Activated CD4-positive, alpha-beta T cell treated with anti-CD3 and anti-CD28 coated beads, Interleukin-2, amount 10 ng/mL, durations not matched to agents 7 days and 5 days (primary cell): Measurements from ENCODE around the gene ASH1L. TPM values are rescaled to one million over a fixed set of nuclear protein-coding genes. Genes with fewer than 3 reads are reported as not detected.
"Not testable (repeated sequence)": the region's sequence is repeated elsewhere in the genome, so short reads cannot be mapped to it uniquely, and the experiment has no call there.

Experiments used
- CTCF ChIA-PET: fragments of 350-600 bp; sonication (Branson Sonifier 250); formaldehyde crosslinking; loops from one replicate; lab custom pipeline; 2021; ENCODE audit warnings: antibody characterized with exemption; lab: Charles Lee
- POLR2A ChIA-PET: fragments of 350-600 bp; sonication (Branson Sonifier 250); formaldehyde crosslinking; loops from one replicate; lab custom pipeline; 2021; ENCODE audit warnings: antibody characterized with exemption; lab: Charles Lee
- DNase-seq: peaks from one replicate; pipeline ENCODE4 v3.0.0-alpha.2; 2020
- H3K27ac Mint-ChIP-seq: one replicate; pipeline ENCODE4 v1.8.0; 2021; ENCODE audit warnings: mild to moderate bottlenecking, moderate library complexity, mixed read lengths
- H3K27me3 Mint-ChIP-seq: one replicate; pipeline ENCODE4 v1.8.0; 2021; ENCODE audit warnings: mixed read lengths
- H3K36me3 Mint-ChIP-seq: one replicate; pipeline ENCODE4 v1.8.0; 2021; ENCODE audit warnings: low read depth, mixed read lengths
- H3K4me1 Mint-ChIP-seq: one replicate; pipeline ENCODE4 v1.8.0; 2021; ENCODE audit warnings: mixed read lengths
- H3K4me3 Mint-ChIP-seq: one replicate; pipeline ENCODE4 v1.8.0; 2021; ENCODE audit warnings: mild to moderate bottlenecking, moderate library complexity, mixed read lengths
- H3K9me3 Mint-ChIP-seq: one replicate; pipeline ENCODE4 v1.8.0; 2021; ENCODE audit warnings: mixed read lengths
- microRNA-seq: library from miRNA; unstranded; fragments of <30 nt; microRNA quantifications from one replicate; pipeline ENCODE4 v1.2.0, GENCODE V29; 2021; ENCODE audit warnings: borderline microRNAs expressed, borderline replicate concordance
- total RNA-seq, 2 experiments: library from RNA; stranded (reverse); gene quantifications; one replicate each; pipeline ENCODE4 v1.2.3, GENCODE V29; 2021

The ASH1L gene
- total RNA-seq, 2 experiments from 2014 or later, result 42.9 to 44.1 TPM

DNA sequence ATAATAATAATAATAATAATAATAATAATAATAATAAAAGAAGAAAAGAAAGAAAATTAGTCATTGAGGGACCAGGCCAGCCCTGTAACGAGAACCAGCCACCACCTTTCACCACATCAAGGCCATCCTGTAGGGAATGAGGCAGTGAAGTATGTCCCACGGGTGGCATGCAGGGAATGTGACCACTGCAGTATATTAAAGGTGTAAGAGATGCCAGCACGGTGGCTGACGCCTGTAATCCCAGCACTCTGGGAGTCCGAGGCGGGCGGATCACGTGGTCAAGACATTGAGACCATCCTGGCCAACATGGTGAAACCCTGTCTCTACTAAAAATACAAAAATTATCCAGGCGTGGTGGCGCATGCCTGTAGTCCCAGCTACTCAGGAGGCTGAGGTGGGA lies 271.6 kb downstream of the ASH1L start:
- CTCF ChIA-PET, result interaction anchor here (1.5 kb wide), 1 partner anchor 10 kb away, joined by 5 read pairs; the partner anchor contains the start of gene PKLR
- H3K27ac Mint-ChIP-seq, H3K4me3 Mint-ChIP-seq, DNase-seq, H3K9me3 Mint-ChIP-seq, H3K36me3 Mint-ChIP-seq, H3K4me1 Mint-ChIP-seq, POLR2A ChIA-PET: not testable (repeated sequence)
- peaks cover 22% of the 10 kb centered on the region for H3K27me3 Mint-ChIP-seq

DNA sequence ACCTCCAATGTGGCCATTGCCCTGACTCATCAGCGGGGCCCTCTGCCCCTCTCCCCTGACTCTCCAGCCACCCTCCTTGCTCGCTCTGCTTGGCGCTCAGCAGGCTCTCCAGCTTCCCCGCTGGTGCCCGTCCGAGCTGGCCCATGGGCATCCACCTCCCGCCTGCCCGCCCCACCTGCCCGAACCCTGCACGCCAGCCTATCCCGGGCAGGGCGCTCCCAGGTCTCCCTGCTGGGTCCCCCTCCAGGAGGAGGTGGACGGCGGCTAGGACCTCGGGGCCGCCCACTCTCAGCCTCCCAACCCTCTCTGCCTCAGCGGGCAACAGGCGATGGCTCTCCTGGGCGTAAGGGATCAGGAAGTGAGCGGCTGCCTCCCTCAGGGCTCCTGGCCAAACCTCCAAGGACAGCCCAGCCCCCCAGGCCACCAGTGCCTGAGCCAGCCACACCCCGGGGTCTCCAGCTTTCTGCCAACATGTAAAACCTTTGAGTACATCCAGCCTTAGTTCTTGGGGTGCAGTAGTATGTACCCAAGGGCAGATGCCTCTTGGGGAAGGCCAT lies 274.5 kb downstream of the ASH1L start:
- ChIA-PET POLR2A (no interaction called here), CTCF (interaction anchor here (0.9 to 2.2 kb wide), 3 partner anchors 11 to 38 kb away, joined by 3 to 6 read pairs (median 3); partner anchors contain the start of gene HCN3)
- H3K4me1 Mint-ChIP-seq, result no peaks in the 10 kb centered on the region
- H3K4me3 Mint-ChIP-seq, result no peak overlapping the region
- DNase-seq, result no peak
- H3K36me3 Mint-ChIP-seq, result no peaks in the 10 kb centered on the region
- H3K9me3 Mint-ChIP-seq, result no peaks in the 10 kb centered on the region
- no peak overlapping the region for H3K27ac Mint-ChIP-seq
- peaks cover 1% of the 10 kb centered on the region for H3K27me3 Mint-ChIP-seq

DNA sequence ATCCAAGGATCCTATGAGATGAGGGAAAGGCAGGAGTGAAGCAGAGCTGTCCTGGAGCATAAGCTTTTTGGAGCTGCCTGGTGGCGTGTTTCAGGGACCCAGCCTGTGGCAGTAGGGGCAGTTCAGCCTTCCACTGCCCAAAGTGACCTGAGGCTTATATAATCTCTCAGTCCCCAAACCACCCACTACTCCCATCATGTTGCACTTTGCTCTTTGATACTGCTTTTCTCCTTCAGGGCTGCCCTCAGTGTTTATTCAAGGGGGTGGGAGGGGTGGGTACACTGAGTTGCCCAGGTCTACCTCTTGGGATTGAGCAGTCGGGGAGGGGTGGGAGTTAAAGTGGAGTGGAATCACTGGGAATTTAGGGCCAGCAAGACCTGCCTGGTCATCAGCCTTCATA lies 276.1 kb downstream of the ASH1L start:
- Mint-ChIP-seq H3K27me3 (no peaks in the 10 kb centered on the region), H3K36me3 (no peaks in the 10 kb centered on the region), H3K4me1 (no peaks in the 10 kb centered on the region), H3K4me3 (no peak overlapping the region), H3K27ac (no peak overlapping the region), H3K9me3 (no peaks in the 10 kb centered on the region)
- ChIA-PET POLR2A (no interaction called here), CTCF (interaction anchor here (1.1 kb wide), 1 partner anchor 21 kb away, joined by 3 read pairs; no protein-coding TSS in a partner anchor)
- no peak for DNase-seq

DNA sequence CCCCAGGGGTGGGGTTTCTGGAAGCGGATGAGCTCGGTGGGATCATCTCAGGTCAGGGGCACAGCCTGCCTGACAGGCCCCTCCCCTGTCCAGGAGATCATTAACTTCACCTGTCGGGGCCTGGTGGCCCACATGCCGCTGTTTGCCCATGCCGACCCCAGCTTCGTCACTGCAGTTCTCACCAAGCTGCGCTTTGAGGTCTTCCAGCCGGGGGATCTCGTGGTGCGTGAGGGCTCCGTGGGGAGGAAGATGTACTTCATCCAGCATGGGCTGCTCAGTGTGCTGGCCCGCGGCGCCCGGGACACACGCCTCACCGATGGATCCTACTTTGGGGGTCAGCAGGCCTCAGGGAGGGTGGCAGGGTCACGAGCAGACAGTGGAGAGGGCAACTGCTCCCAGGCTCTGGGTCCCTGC lies 277.0 kb downstream of the ASH1L start:
- no peaks in the 10 kb centered on the region for H3K36me3 Mint-ChIP-seq
- CTCF ChIA-PET, result interaction anchor here (1.1 to 1.6 kb wide), 2 partner anchors 22 to 38 kb away, joined by 3 to 4 read pairs; no protein-coding TSS in a partner anchor

More for the DNA sequence above, 277.0 kb downstream of the ASH1L start:
- POLR2A ChIA-PET, result no interaction called here
- Mint-ChIP-seq H3K27me3 (no peaks in the 10 kb centered on the region), H3K4me3 (no peak overlapping the region), H3K4me1 (no peaks in the 10 kb centered on the region), H3K9me3 (no peaks in the 10 kb centered on the region), H3K27ac (no peak overlapping the region)
- DNase-seq, result no peak

Small RNAs within 50 kb of the gene (microRNA-seq; reads per million reads assigned to microRNA genes)
- gene MIR555, result not detected

Other genes starting within 250 kb of the ASH1L start
- gene RUSC1, start 241.9 kb downstream of the ASH1L start, total RNA-seq, result 10 to 100 TPM; 30.2 to 31.6 TPM
- gene MSTO1, start 47.4 kb upstream of the ASH1L start, total RNA-seq, result 10 to 100 TPM; 61.5 to 64.5 TPM
- gene YY1AP1, start 126.0 kb upstream of the ASH1L start, total RNA-seq, result 10 to 100 TPM; 68.9 to 81.9 TPM
- gene DAP3, start 126.3 kb upstream of the ASH1L start, total RNA-seq, result 100 to 1,000 TPM; 123 to 129 TPM